Neural cell (in vitro differentiated cells): ENCODE results near the gene PROZ.

ENCODE experiments used
- EZH2 ChIP-seq: fragments of 200-600, 300-800 bp; shearing (Covaris generic), sonication (generic); IDR thresholded peaks from 2 replicates; pipeline ENCODE4 v1.6.1; 2014; ENCODE audit warnings: antibody characterized with exemption, low read length, borderline replicate concordance, mild to moderate bottlenecking; ENCODE audit not compliant: insufficient read depth, poor library complexity, severe bottlenecking
- MXI1 ChIP-seq: fragments of 450-650 bp; conservative IDR thresholded peaks from 2 replicates; pipeline ENCODE4 v1.6.1; 2014; ENCODE audit warnings: antibody characterized with exemption, mild to moderate bottlenecking; ENCODE audit not compliant: poor library complexity, severe bottlenecking
- POLR2AphosphoS5 ChIP-seq: IDR thresholded peaks from 2 replicates; pipeline ENCODE4 v1.6.1; 2012
- RAD21 ChIP-seq: fragments of 450-650 bp; conservative IDR thresholded peaks from 2 replicates; pipeline ENCODE4 v1.6.1; 2014; ENCODE audit warnings: antibody characterized with exemption, mild to moderate bottlenecking, moderate library complexity
- SMC3 ChIP-seq: fragments of 450-650 bp; conservative IDR thresholded peaks from 2 replicates; pipeline ENCODE4 v1.6.1; 2014; ENCODE audit warnings: antibody characterized with exemption, mild to moderate bottlenecking, moderate library complexity; ENCODE audit not compliant: poor library complexity
- TAF1 ChIP-seq: IDR thresholded peaks from 2 replicates; pipeline ENCODE4 v1.6.1; 2012; ENCODE audit warnings: low read depth
- TF ChIP-seq, protein P1 (sequence below): fragments of 450-650 bp; IDR thresholded peaks from 2 replicates; pipeline ENCODE4 v1.5.1; 2014; ENCODE audit warnings: antibody characterized with exemption, mild to moderate bottlenecking, moderate library complexity; ENCODE audit not compliant: poor library complexity, severe bottlenecking
- TF ChIP-seq, protein P2 (sequence below): IDR thresholded peaks from 2 replicates; pipeline ENCODE4 v1.6.1; 2012; ENCODE audit warnings: borderline replicate concordance

DNA sequence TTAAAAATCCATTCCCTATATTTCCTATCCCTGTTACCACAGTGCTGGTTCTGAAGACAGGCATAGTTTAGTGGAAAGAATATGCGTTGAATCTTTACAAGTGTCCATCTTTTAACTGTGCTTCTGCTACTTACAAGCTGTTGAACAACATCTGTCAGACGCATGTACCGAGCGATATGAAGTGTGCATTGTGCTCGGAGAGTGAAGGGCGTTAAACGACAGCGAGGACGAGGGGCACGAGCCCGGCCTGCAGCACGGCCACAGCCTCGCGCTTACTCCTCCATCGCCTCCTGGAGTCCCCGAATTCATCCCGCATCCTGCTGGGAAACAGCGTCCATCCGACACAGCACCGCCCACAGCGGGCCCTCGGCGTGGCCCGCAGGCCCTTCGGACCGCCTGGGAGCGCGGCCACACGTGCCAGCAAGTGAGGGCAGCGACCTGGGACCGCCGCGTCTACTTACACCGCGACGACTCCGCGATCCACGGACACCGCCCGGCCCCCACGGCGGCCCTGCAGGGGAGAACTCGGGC is 49.5 kb downstream of the PROZ start:
- TF ChIP-seq, protein P1, sequence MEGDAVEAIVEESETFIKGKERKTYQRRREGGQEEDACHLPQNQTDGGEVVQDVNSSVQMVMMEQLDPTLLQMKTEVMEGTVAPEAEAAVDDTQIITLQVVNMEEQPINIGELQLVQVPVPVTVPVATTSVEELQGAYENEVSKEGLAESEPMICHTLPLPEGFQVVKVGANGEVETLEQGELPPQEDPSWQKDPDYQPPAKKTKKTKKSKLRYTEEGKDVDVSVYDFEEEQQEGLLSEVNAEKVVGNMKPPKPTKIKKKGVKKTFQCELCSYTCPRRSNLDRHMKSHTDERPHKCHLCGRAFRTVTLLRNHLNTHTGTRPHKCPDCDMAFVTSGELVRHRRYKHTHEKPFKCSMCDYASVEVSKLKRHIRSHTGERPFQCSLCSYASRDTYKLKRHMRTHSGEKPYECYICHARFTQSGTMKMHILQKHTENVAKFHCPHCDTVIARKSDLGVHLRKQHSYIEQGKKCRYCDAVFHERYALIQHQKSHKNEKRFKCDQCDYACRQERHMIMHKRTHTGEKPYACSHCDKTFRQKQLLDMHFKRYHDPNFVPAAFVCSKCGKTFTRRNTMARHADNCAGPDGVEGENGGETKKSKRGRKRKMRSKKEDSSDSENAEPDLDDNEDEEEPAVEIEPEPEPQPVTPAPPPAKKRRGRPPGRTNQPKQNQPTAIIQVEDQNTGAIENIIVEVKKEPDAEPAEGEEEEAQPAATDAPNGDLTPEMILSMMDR: no peak
- TF ChIP-seq RAD21 (no peak), POLR2AphosphoS5 (peak; percentile 10), SMC3 (no peak), MXI1 (no peak), EZH2 (no peak), TAF1 (no peak)
- TF ChIP-seq, protein P2, sequence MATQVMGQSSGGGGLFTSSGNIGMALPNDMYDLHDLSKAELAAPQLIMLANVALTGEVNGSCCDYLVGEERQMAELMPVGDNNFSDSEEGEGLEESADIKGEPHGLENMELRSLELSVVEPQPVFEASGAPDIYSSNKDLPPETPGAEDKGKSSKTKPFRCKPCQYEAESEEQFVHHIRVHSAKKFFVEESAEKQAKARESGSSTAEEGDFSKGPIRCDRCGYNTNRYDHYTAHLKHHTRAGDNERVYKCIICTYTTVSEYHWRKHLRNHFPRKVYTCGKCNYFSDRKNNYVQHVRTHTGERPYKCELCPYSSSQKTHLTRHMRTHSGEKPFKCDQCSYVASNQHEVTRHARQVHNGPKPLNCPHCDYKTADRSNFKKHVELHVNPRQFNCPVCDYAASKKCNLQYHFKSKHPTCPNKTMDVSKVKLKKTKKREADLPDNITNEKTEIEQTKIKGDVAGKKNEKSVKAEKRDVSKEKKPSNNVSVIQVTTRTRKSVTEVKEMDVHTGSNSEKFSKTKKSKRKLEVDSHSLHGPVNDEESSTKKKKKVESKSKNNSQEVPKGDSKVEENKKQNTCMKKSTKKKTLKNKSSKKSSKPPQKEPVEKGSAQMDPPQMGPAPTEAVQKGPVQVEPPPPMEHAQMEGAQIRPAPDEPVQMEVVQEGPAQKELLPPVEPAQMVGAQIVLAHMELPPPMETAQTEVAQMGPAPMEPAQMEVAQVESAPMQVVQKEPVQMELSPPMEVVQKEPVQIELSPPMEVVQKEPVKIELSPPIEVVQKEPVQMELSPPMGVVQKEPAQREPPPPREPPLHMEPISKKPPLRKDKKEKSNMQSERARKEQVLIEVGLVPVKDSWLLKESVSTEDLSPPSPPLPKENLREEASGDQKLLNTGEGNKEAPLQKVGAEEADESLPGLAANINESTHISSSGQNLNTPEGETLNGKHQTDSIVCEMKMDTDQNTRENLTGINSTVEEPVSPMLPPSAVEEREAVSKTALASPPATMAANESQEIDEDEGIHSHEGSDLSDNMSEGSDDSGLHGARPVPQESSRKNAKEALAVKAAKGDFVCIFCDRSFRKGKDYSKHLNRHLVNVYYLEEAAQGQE: no peak
